LNCAP (cell line): ENCODE measurements around the gene KIRREL3.

ENCODE experiments used
- CTCF ChIP-seq: fragments of 450-650 bp; IDR thresholded peaks from 2 replicates; pipeline ENCODE4 v1.5.1; 2017; ENCODE audit warnings: mild to moderate bottlenecking

Gene KIRREL3

GRCh38 chr11:126430581-126431335 lies 569.8 kb downstream of the KIRREL3 start:
- no peak for TF ChIP-seq CTCF

- TF ChIP-seq CTCF: no peak
Measured at GRCh38 chr11:126426820-126427749, 573.5 kb downstream of the KIRREL3 start.

- no peak for TF ChIP-seq CTCF
Measured at GRCh38 chr11:126426106-126426505, 574.5 kb downstream of the KIRREL3 start.

- TF ChIP-seq CTCF: no peak
Measured at GRCh38 chr11:126424471-126425039, 576.0 kb downstream of the KIRREL3 start.

GRCh38 chr11:126423743-126424142 lies 576.8 kb downstream of the KIRREL3 start:
- TF ChIP-seq CTCF: no peak

GRCh38 chr11:126423154-126423553 lies 577.4 kb downstream of the KIRREL3 start:
- no peak for TF ChIP-seq CTCF

GRCh38 chr11:126422446-126422845 lies 578.1 kb downstream of the KIRREL3 start:
- TF ChIP-seq CTCF: no peak
